ENCODE results near the gene USP48.
"Not testable (repeated sequence)": the region's sequence is repeated elsewhere in the genome, so short reads cannot be mapped to it uniquely, and the experiment has no call there.

Gene USP48

GRCh38 chr1:21813542-21813941 lies 30.6 kb upstream of the USP48 start:
- Histone ChIP-seq H3K9me3 (ENCODE audit: control insufficient read depth, low read length) (no peaks in the 10 kb centered on the region), H3K4me1 (ENCODE audit: control insufficient read depth, insufficient read depth, low read length) (peaks cover 30% of the 10 kb centered on the region), H3K27me3 (replicated peaks; ENCODE audit: control insufficient read depth, insufficient read depth, low read length) (no peaks in the 10 kb centered on the region), H3K36me3 (ENCODE audit: control insufficient read depth, insufficient read depth, low read length, severe bottlenecking) (peaks cover 4% of the 10 kb centered on the region), H3K4me3 (ENCODE audit: low read length) (no peak overlapping the region), H3K9ac (ENCODE audit: low read length) (no peak overlapping the region)
- no peak for DNase-seq (ENCODE audit: low read depth)

- Histone ChIP-seq H3K9ac (ENCODE audit: low read length) (no peak within 1 kb of the TSS), H3K36me3 (ENCODE audit: control insufficient read depth, insufficient read depth, low read length, severe bottlenecking) (no peaks in the 10 kb centered on the region), H3K4me3 (ENCODE audit: low read length) (no peak within 1 kb of the TSS), H3K4me1 (ENCODE audit: control insufficient read depth, insufficient read depth, low read length) (peaks cover 23% of the 10 kb centered on the region), H3K9me3 (ENCODE audit: control insufficient read depth, low read length) (no peaks in the 10 kb centered on the region), H3K27me3 (replicated peaks; ENCODE audit: control insufficient read depth, insufficient read depth, low read length) (no peaks in the 10 kb centered on the region)
- no peak for DNase-seq (ENCODE audit: low read depth)
Observed at GRCh38 chr1:21811875-21812305, 28.9 kb upstream of the USP48 start, which contains the start of gene LDLRAD2. TSS of gene LDLRAD2 (plus strand) at chr1:21812265. CDS start at chr1:21812452, 187 bp downstream.

GRCh38 chr1:21804536-21804935 lies 21.6 kb upstream of the USP48 start:
- no peaks in the 10 kb centered on the region for H3K27me3 ChIP-seq (replicated peaks; ENCODE audit: control insufficient read depth, insufficient read depth, low read length)
- no peak for DNase-seq (ENCODE audit: low read depth)

GRCh38 chr1:21801100-21801499 lies 18.2 kb upstream of the USP48 start:
- H3K27me3 ChIP-seq (replicated peaks; ENCODE audit: control insufficient read depth, insufficient read depth, low read length) = no peaks in the 10 kb centered on the region
- H3K9ac ChIP-seq (ENCODE audit: low read length) = no peak overlapping the region
- H3K36me3 ChIP-seq (ENCODE audit: control insufficient read depth, insufficient read depth, low read length, severe bottlenecking) = no peaks in the 10 kb centered on the region
- no peaks in the 10 kb centered on the region for H3K9me3 ChIP-seq (ENCODE audit: control insufficient read depth, low read length)
- no peaks in the 10 kb centered on the region for H3K4me1 ChIP-seq (ENCODE audit: control insufficient read depth, insufficient read depth, low read length)
- H3K4me3 ChIP-seq (ENCODE audit: low read length) = no peak overlapping the region
- no peak for DNase-seq (ENCODE audit: low read depth)

More at GRCh38 chr1:21804536-21804935, 21.6 kb upstream of the USP48 start:
- Histone ChIP-seq H3K4me1 (ENCODE audit: control insufficient read depth, insufficient read depth, low read length) (no peaks in the 10 kb centered on the region), H3K9me3 (ENCODE audit: control insufficient read depth, low read length) (no peaks in the 10 kb centered on the region), H3K36me3 (ENCODE audit: control insufficient read depth, insufficient read depth, low read length, severe bottlenecking) (no peaks in the 10 kb centered on the region), H3K4me3 (ENCODE audit: low read length) (no peak overlapping the region), H3K9ac (ENCODE audit: low read length) (no peak overlapping the region)

- Histone ChIP-seq H3K36me3 (ENCODE audit: control insufficient read depth, insufficient read depth, low read length, severe bottlenecking) (no peaks in the 10 kb centered on the region), H3K9me3 (ENCODE audit: control insufficient read depth, low read length) (peaks cover 5% of the 10 kb centered on the region), H3K4me1 (ENCODE audit: control insufficient read depth, insufficient read depth, low read length) (no peaks in the 10 kb centered on the region), H3K4me3 (ENCODE audit: low read length) (no peak overlapping the region), H3K27me3 (replicated peaks; ENCODE audit: control insufficient read depth, insufficient read depth, low read length) (no peaks in the 10 kb centered on the region), H3K9ac (ENCODE audit: low read length) (no peak overlapping the region)
- DNase-seq (ENCODE audit: low read depth) = no peak
Observed at GRCh38 chr1:21799730-21800129, 16.8 kb upstream of the USP48 start.

- no peaks in the 10 kb centered on the region for H3K36me3 ChIP-seq (ENCODE audit: control insufficient read depth, insufficient read depth, low read length, severe bottlenecking)
- H3K4me1 ChIP-seq (ENCODE audit: control insufficient read depth, insufficient read depth, low read length) = no peaks in the 10 kb centered on the region
- H3K9me3 ChIP-seq (ENCODE audit: control insufficient read depth, low read length) = peaks cover 5% of the 10 kb centered on the region
- no peak for DNase-seq (ENCODE audit: low read depth)
- H3K27me3 ChIP-seq (replicated peaks; ENCODE audit: control insufficient read depth, insufficient read depth, low read length) = no peaks in the 10 kb centered on the region
- H3K9ac ChIP-seq (ENCODE audit: low read length) = no peak overlapping the region
- no peak overlapping the region for H3K4me3 ChIP-seq (ENCODE audit: low read length)
Observed at GRCh38 chr1:21795075-21795474, 12.1 kb upstream of the USP48 start.

- Histone ChIP-seq H3K36me3 (ENCODE audit: control insufficient read depth, insufficient read depth, low read length, severe bottlenecking) (no peaks in the 10 kb centered on the region), H3K4me3 (ENCODE audit: low read length) (no peak overlapping the region), H3K27me3 (replicated peaks; ENCODE audit: control insufficient read depth, insufficient read depth, low read length) (no peaks in the 10 kb centered on the region), H3K9ac (ENCODE audit: low read length) (no peak overlapping the region), H3K9me3 (ENCODE audit: control insufficient read depth, low read length) (peaks cover 5% of the 10 kb centered on the region), H3K4me1 (ENCODE audit: control insufficient read depth, insufficient read depth, low read length) (no peaks in the 10 kb centered on the region)
- no peak for DNase-seq (ENCODE audit: low read depth)
Observed at GRCh38 chr1:21794656-21795055, 11.7 kb upstream of the USP48 start.

GRCh38 chr1:21793104-21793503 lies 10.2 kb upstream of the USP48 start:
- Histone ChIP-seq H3K4me1 (ENCODE audit: control insufficient read depth, insufficient read depth, low read length) (no peaks in the 10 kb centered on the region), H3K9me3 (ENCODE audit: control insufficient read depth, low read length) (peaks cover 5% of the 10 kb centered on the region), H3K36me3 (ENCODE audit: control insufficient read depth, insufficient read depth, low read length, severe bottlenecking) (no peaks in the 10 kb centered on the region), H3K9ac (ENCODE audit: low read length) (no peak overlapping the region), H3K4me3 (ENCODE audit: low read length) (no peak overlapping the region), H3K27me3 (replicated peaks; ENCODE audit: control insufficient read depth, insufficient read depth, low read length) (no peaks in the 10 kb centered on the region)
- DNase-seq (ENCODE audit: low read depth) = no peak

GRCh38 chr1:21786640-21787039 lies 3.7 kb upstream of the USP48 start:
- H3K27me3 ChIP-seq (replicated peaks; ENCODE audit: control insufficient read depth, insufficient read depth, low read length) = no peaks in the 10 kb centered on the region
- H3K9me3 ChIP-seq (ENCODE audit: control insufficient read depth, low read length) = no peaks in the 10 kb centered on the region
- H3K4me1 ChIP-seq (ENCODE audit: control insufficient read depth, insufficient read depth, low read length) = no peaks in the 10 kb centered on the region
- H3K9ac ChIP-seq (ENCODE audit: low read length) = no peak overlapping the region
- no peak overlapping the region for H3K4me3 ChIP-seq (ENCODE audit: low read length)
- DNase-seq (ENCODE audit: low read depth) = no peak
- no peaks in the 10 kb centered on the region for H3K36me3 ChIP-seq (ENCODE audit: control insufficient read depth, insufficient read depth, low read length, severe bottlenecking)

- not testable (repeated sequence) for H3K36me3 ChIP-seq (ENCODE audit: control insufficient read depth, insufficient read depth, low read length, severe bottlenecking); H3K9ac ChIP-seq (ENCODE audit: low read length); H3K9me3 ChIP-seq (ENCODE audit: control insufficient read depth, low read length); DNase-seq (ENCODE audit: low read depth); H3K27me3 ChIP-seq (replicated peaks; ENCODE audit: control insufficient read depth, insufficient read depth, low read length); H3K4me1 ChIP-seq (ENCODE audit: control insufficient read depth, insufficient read depth, low read length); H3K4me3 ChIP-seq (ENCODE audit: low read length)
Observed at GRCh38 chr1:21785764-21786163, 2.8 kb upstream of the USP48 start.

GRCh38 chr1:21783679-21784603 lies 992 bp upstream of the USP48 start:
- peak overlapping the region; percentile 97 for H3K4me3 ChIP-seq (ENCODE audit: low read length)
- H3K9ac ChIP-seq (ENCODE audit: low read length) = peak overlapping the region; percentile 99
- no peaks in the 10 kb centered on the region for H3K36me3 ChIP-seq (ENCODE audit: control insufficient read depth, insufficient read depth, low read length, severe bottlenecking)
- peak; percentile 65 for DNase-seq (ENCODE audit: low read depth)
- peaks cover 6% of the 10 kb centered on the region for H3K4me1 ChIP-seq (ENCODE audit: control insufficient read depth, insufficient read depth, low read length)
- no peaks in the 10 kb centered on the region for H3K27me3 ChIP-seq (replicated peaks; ENCODE audit: control insufficient read depth, insufficient read depth, low read length)
- no peaks in the 10 kb centered on the region for H3K9me3 ChIP-seq (ENCODE audit: control insufficient read depth, low read length)

All from adipocyte (in vitro differentiated cells).